Measurements from ENCODE around the gene ALOXE3.
A peak's percentile ranks its signal among the peaks of the same experiment; 100 is the strongest.

ALOXE3 gene

GRCh38 chr17:8153031-8153451 lies 34.7 kb upstream of the ALOXE3 start:
- no peaks in the 10 kb centered on the region for H3K9me3 ChIP-seq (ENCODE audit: insufficient read depth, low read depth, low read length)
- no peak overlapping the region for H3K23ac ChIP-seq (ENCODE audit: low read length)
- H2BK120ac ChIP-seq (ENCODE audit: insufficient read depth, low read length, poor library complexity): no peak overlapping the region
- no peaks in the 10 kb centered on the region for H3K27me3 ChIP-seq (ENCODE audit: insufficient read depth, low read length)
- no peak overlapping the region for H3K27ac ChIP-seq (ENCODE audit: low read depth, low read length)
- H3K9ac ChIP-seq (ENCODE audit: low read length): no peak overlapping the region
- no peak overlapping the region for H3K4ac ChIP-seq (ENCODE audit: low read depth, low read length)
- no peak overlapping the region for H2BK12ac ChIP-seq (ENCODE audit: low read length)
- no peak overlapping the region for H3K14ac ChIP-seq (ENCODE audit: low read length)
- H3K18ac ChIP-seq (ENCODE audit: low read length): no peak overlapping the region
- H2AFZ ChIP-seq (ENCODE audit: insufficient read depth, low read length, poor library complexity): no peak overlapping the region
- H4K12ac ChIP-seq (ENCODE audit: low read depth, low read length): no peak overlapping the region
- no peak overlapping the region for H2AK5ac ChIP-seq (ENCODE audit: low read length)
- peaks cover 2% of the 10 kb centered on the region for H3K79me2 ChIP-seq (ENCODE audit: control insufficient read depth, insufficient read depth, low read length, poor library complexity)
- peaks cover 22 to 32% of the 10 kb centered on the region in 2 experiments for H3K4me1 ChIP-seq (ENCODE audit: control insufficient read depth in 1 of 2, insufficient read depth in 2 of 2, low read length in 2 of 2)
- H3K36me3 ChIP-seq (ENCODE audit: control insufficient read depth in 1 of 2, insufficient read depth in 2 of 2, low read length in 2 of 2): peaks cover 18 to 20% of the 10 kb centered on the region in 2 experiments
- H3K79me1 ChIP-seq (ENCODE audit: low read length): peaks cover 13% of the 10 kb centered on the region
- WGBS (ENCODE audit: extremely low coverage, insufficient coverage, insufficient read length): no CpG with 5 or more reads among the region's 7 CpGs
- no peak overlapping the region for H3K4me2 ChIP-seq (ENCODE audit: low read length)
- no peak overlapping the region for H4K8ac ChIP-seq (ENCODE audit: low read depth, low read length)
- H3K4me3 ChIP-seq (ENCODE audit: low read depth, low read length): no peak overlapping the region
- DNase-seq: no peak
- H2BK5ac ChIP-seq (ENCODE audit: low read depth, low read length, poor library complexity): no peak overlapping the region
- H4K91ac ChIP-seq (ENCODE audit: low read depth, low read length): no peak overlapping the region

DNA sequence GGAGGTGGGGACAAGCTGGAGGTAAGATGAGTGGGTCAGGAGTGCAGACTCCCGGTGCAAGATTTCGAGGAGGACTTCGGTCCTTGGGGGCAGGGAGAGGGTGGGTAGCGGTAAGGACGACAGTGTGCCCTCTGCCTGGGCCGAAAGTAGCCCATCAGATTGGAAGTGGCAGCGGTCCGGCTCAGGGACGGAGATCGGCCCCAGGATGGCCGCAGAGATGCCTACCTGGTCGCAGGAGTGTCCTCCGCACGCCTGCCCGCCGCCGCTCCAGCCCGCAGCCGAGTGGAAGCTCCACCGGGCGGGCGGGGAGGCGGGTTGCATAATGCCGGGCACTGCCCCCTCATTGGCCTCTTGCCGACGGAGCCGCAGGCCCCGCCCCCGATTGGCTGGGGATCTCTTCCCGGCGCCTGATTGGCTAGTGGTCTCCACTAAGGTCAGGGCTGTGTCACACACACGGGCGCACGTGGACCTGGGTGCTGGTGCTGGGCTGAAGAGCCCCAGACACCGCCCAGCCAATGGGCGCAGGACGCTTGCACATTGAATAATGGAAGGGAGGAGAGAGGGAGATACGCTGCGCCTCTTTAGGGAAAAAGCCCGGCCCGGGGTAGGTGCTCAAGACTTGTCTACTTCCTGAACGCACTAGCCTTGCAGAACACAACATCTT lies 33.9 kb upstream of the ALOXE3 start, which contains the start of gene PER1:
Gene PER1 (minus strand): TSS at position 293 of the 664 bp plus-strand sequence. CDS start 1,698 bp downstream, outside the sequence.
- Histone ChIP-seq H4K8ac (ENCODE audit: low read depth, low read length) (peak within 1 kb of the TSS; percentile 51), H3K4me2 (ENCODE audit: low read length) (peak within 1 kb of the TSS; percentile 89), H2BK5ac (ENCODE audit: low read depth, low read length, poor library complexity) (peak within 1 kb of the TSS; percentile 11), H3K79me2 (ENCODE audit: control insufficient read depth, insufficient read depth, low read length, poor library complexity) (peaks cover 2% of the 10 kb centered on the region), H3K23ac (ENCODE audit: low read length) (no peak within 1 kb of the TSS), H3K36me3 (ENCODE audit: control insufficient read depth in 1 of 2, insufficient read depth in 2 of 2, low read length in 2 of 2) (peaks cover 26 to 28% of the 10 kb centered on the region in 2 experiments), H2AK5ac (ENCODE audit: low read length) (no peak within 1 kb of the TSS), H3K14ac (ENCODE audit: low read length) (peak within 1 kb of the TSS; percentile 43), H3K4ac (ENCODE audit: low read depth, low read length) (peak within 1 kb of the TSS; percentile 36), H3K27me3 (ENCODE audit: insufficient read depth, low read length) (no peaks in the 10 kb centered on the region), H3K9me3 (ENCODE audit: insufficient read depth, low read depth, low read length) (no peaks in the 10 kb centered on the region), H4K12ac (ENCODE audit: low read depth, low read length) (no peak within 1 kb of the TSS), H2BK12ac (ENCODE audit: low read length) (no peak within 1 kb of the TSS), H3K18ac (ENCODE audit: low read length) (peak within 1 kb of the TSS; percentile 63), H4K91ac (ENCODE audit: low read depth, low read length) (peak within 1 kb of the TSS; percentile 1), H2BK120ac (ENCODE audit: insufficient read depth, low read length, poor library complexity) (no peak within 1 kb of the TSS), H3K4me3 (ENCODE audit: low read depth, low read length) (peak within 1 kb of the TSS; percentile 79), H3K79me1 (ENCODE audit: low read length) (peaks cover 13% of the 10 kb centered on the region), H2AFZ (ENCODE audit: insufficient read depth, low read length, poor library complexity) (peak within 1 kb of the TSS; percentile 1), H3K9ac (ENCODE audit: low read length) (peak within 1 kb of the TSS; percentile 33), H3K27ac (ENCODE audit: low read depth, low read length) (no peak within 1 kb of the TSS), H3K4me1 (ENCODE audit: control insufficient read depth in 1 of 2, insufficient read depth in 2 of 2, low read length in 2 of 2) (peaks cover 22 to 32% of the 10 kb centered on the region in 2 experiments)
- DNase-seq: peak; percentile 93 to 95
- no CpG with 5 or more reads among the region's 42 CpGs for WGBS (ENCODE audit: extremely low coverage, insufficient coverage, insufficient read length)

GRCh38 chr17:8151641-8152111 lies 33.4 kb upstream of the ALOXE3 start:
- Histone ChIP-seq H3K79me2 (ENCODE audit: control insufficient read depth, insufficient read depth, low read length, poor library complexity) (peaks cover 2% of the 10 kb centered on the region), H4K8ac (ENCODE audit: low read depth, low read length) (peak overlapping the region; percentile 51), H3K9me3 (ENCODE audit: insufficient read depth, low read depth, low read length) (no peaks in the 10 kb centered on the region), H3K23ac (ENCODE audit: low read length) (no peak overlapping the region), H3K79me1 (ENCODE audit: low read length) (peaks cover 9% of the 10 kb centered on the region), H2BK120ac (ENCODE audit: insufficient read depth, low read length, poor library complexity) (no peak overlapping the region), H3K4me1 (ENCODE audit: control insufficient read depth in 1 of 2, insufficient read depth in 2 of 2, low read length in 2 of 2) (peaks cover 22 to 32% of the 10 kb centered on the region in 2 experiments), H3K18ac (ENCODE audit: low read length) (peak overlapping the region; percentile 63), H2BK12ac (ENCODE audit: low read length) (no peak overlapping the region), H4K91ac (ENCODE audit: low read depth, low read length) (peak overlapping the region; percentile 1), H3K4ac (ENCODE audit: low read depth, low read length) (peak overlapping the region; percentile 36), H2BK5ac (ENCODE audit: low read depth, low read length, poor library complexity) (no peak overlapping the region), H3K14ac (ENCODE audit: low read length) (peak overlapping the region; percentile 43), H2AK5ac (ENCODE audit: low read length) (no peak overlapping the region), H3K4me3 (ENCODE audit: low read depth, low read length) (peak overlapping the region; percentile 79), H3K27ac (ENCODE audit: low read depth, low read length) (no peak overlapping the region), H3K27me3 (ENCODE audit: insufficient read depth, low read length) (no peaks in the 10 kb centered on the region), H2AFZ (ENCODE audit: insufficient read depth, low read length, poor library complexity) (peak overlapping the region; percentile 1), H3K9ac (ENCODE audit: low read length) (peak overlapping the region; percentile 33), H3K36me3 (ENCODE audit: control insufficient read depth in 1 of 2, insufficient read depth in 2 of 2, low read length in 2 of 2) (peaks cover 31 to 33% of the 10 kb centered on the region in 2 experiments), H4K12ac (ENCODE audit: low read depth, low read length) (no peak overlapping the region), H3K4me2 (ENCODE audit: low read length) (peak overlapping the region; percentile 89)
- DNase-seq: peak in 1 of 2 donors; percentile 54
- WGBS (ENCODE audit: extremely low coverage, insufficient coverage, insufficient read length): no CpG with 5 or more reads among the region's 22 CpGs

DNA sequence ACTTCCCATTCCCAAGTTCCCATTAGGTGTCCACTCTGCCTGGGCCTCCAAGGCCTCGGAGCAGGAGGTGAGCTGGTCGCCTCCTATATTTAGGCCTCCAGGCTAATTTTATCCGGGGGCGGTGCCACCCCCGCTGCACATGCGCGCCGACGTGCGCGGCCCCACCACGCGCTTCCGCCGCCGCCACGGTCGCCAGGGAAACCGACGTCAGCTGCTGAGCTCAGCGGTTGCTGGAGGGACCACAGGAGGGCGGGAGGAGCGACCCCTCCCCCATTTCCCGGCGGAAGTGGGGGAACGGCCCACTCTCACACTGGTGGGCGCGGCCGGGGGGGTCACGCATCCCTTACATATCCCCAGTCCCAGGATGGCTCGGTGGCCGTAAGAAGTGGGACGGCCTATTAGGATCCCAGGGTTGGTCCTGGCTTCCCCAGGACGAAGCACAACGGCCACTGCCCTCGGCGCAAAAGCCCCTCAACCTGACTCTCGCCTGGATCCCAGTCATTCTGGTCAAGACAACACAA lies 32.9 kb upstream of the ALOXE3 start:
- Histone ChIP-seq H3K18ac (ENCODE audit: low read length) (peak overlapping the region; percentile 21), H2BK120ac (ENCODE audit: insufficient read depth, low read length, poor library complexity) (no peak overlapping the region), H3K4ac (ENCODE audit: low read depth, low read length) (no peak overlapping the region), H4K12ac (ENCODE audit: low read depth, low read length) (no peak overlapping the region), H3K36me3 (ENCODE audit: control insufficient read depth in 1 of 2, insufficient read depth in 2 of 2, low read length in 2 of 2) (peaks cover 36 to 38% of the 10 kb centered on the region in 2 experiments), H3K27me3 (ENCODE audit: insufficient read depth, low read length) (no peaks in the 10 kb centered on the region), H3K14ac (ENCODE audit: low read length) (peak overlapping the region; percentile 8), H2AFZ (ENCODE audit: insufficient read depth, low read length, poor library complexity) (peak overlapping the region; percentile 28), H4K8ac (ENCODE audit: low read depth, low read length) (peak overlapping the region; percentile 29), H2BK5ac (ENCODE audit: low read depth, low read length, poor library complexity) (no peak overlapping the region), H3K4me3 (ENCODE audit: low read depth, low read length) (peak overlapping the region; percentile 79), H3K4me2 (ENCODE audit: low read length) (peak overlapping the region; percentile 89), H3K4me1 (ENCODE audit: control insufficient read depth in 1 of 2, insufficient read depth in 2 of 2, low read length in 2 of 2) (peaks cover 22 to 32% of the 10 kb centered on the region in 2 experiments), H2BK12ac (ENCODE audit: low read length) (no peak overlapping the region), H3K79me1 (ENCODE audit: low read length) (peaks cover 9% of the 10 kb centered on the region), H3K23ac (ENCODE audit: low read length) (no peak overlapping the region), H3K9me3 (ENCODE audit: insufficient read depth, low read depth, low read length) (no peaks in the 10 kb centered on the region), H4K91ac (ENCODE audit: low read depth, low read length) (peak overlapping the region; percentile 1), H3K27ac (ENCODE audit: low read depth, low read length) (no peak overlapping the region), H3K9ac (ENCODE audit: low read length) (no peak overlapping the region), H3K79me2 (ENCODE audit: control insufficient read depth, insufficient read depth, low read length, poor library complexity) (peaks cover 2% of the 10 kb centered on the region), H2AK5ac (ENCODE audit: low read length) (no peak overlapping the region)
- DNase-seq: peak in 1 of 2 donors; percentile 67
- no CpG with 5 or more reads among the region's 38 CpGs for WGBS (ENCODE audit: extremely low coverage, insufficient coverage, insufficient read length)

Data from trophoblast cell (in vitro differentiated cells and primary cell).